HG03196 (cell line): ENCODE data around the gene TPD52L1.

Experiments used
- ATAC-seq: cut with Tn5 transposase; IDR thresholded peaks from one replicate; pipeline ENCODE4 v1.9.1; 2021; ENCODE audit not compliant: unreplicated experiment

The TPD52L1 gene

DNA sequence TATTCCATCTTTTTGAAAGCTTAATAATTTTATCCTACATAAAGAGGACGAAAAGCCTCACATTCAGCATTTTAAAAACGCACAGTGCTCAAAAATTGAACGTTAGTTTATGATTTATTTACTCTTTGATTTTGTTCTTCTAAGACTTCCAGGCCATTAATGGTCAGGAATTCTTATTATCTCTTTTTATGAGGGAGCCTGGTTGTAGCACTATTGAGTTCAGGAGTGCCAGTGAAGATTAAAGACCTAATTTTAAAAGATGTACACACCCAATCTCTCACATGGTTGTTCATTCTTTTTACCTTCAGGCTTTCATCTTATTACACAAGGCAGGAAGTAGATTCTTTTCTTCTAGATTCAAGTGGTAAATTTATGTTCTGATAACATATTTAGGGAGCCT lies 79.6 kb downstream of the TPD52L1 start:
- no peak for ATAC-seq

DNA sequence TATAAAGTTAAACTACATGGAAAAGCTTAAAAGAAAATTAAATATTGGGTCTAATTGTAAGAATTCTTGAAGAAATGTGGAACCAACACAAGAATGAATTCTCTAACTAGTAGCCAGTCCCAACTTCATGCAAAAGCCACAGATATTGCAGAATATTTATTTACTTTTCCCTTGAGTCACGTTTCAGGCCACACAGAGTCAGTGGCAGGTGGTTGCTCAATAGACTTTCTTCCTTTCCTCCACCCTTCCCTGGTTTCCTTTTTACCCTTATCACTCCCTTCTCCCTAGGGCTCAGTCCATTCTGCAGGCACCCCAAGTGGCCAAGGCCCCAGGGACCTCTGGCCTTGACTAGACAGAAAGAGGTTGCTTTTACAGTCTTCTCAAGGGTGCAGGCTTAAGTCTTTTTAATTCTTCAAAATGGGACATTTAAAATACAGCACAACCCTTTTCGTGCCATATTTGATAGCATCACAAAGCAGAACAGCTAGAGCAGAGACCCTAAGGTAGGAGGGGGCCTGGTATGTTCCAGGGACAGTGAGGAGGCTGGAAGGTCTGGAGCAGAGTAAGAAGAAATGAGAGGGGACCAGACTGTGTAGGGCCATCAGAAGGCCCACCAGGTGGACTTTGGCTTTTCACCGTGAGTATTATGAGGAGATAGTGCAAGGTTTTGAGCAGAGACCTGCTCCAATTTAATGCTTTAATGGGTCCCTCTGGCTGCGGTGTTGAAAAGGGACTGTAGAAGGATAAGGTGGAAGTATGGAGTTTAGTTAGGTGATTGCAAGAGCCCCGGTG lies 83.2 kb downstream of the TPD52L1 start:
- no peak for ATAC-seq

DNA sequence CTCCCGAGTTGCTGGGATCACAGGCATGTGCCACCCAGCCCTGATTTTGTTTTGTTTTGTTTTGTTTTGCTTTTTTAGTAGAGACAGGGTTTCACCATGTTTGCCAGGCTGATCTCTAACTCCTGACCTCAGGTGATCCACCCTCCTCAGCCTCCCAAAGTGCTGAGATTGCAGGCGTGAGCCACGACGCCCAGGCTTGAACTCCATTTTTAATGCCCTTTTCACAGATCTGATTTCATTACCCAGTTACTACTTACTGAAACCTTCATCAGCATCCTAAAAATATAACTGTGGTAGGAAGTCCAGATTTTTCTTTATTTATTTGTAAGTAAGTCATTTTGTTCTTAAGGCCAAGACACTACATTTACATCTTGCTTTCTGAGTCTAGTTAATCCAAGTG lies 84.2 kb downstream of the TPD52L1 start:
- ATAC-seq: no peak

GRCh38 chr6:125245109-125245508 lies 91.5 kb downstream of the TPD52L1 start:
- no peak for ATAC-seq

GRCh38 chr6:125245523-125246264 lies 92.1 kb downstream of the TPD52L1 start:
- no peak for ATAC-seq

DNA sequence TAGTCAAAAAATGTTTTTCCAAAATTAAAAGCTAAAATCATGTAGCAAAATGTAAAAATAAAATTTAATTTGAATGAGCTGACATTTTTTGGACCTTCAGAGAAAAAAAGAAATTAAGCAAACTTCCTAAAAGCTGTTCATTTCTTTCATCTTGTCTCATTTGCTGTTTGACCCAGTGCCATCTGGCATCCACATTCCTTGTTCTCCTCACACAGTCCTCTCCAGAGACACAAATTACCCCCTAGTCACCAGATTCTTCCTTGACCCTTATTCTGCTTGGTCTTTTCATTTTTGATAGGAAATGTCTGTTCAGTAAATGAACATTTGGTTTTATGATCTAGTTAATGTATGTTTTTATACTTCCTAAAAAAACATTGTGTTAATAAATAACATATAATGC lies 93.0 kb downstream of the TPD52L1 start:
- no peak for ATAC-seq

- ATAC-seq: no peak
These were observed 94.6 kb downstream of the TPD52L1 start for GRCh38 chr6:125248136-125248535.

DNA sequence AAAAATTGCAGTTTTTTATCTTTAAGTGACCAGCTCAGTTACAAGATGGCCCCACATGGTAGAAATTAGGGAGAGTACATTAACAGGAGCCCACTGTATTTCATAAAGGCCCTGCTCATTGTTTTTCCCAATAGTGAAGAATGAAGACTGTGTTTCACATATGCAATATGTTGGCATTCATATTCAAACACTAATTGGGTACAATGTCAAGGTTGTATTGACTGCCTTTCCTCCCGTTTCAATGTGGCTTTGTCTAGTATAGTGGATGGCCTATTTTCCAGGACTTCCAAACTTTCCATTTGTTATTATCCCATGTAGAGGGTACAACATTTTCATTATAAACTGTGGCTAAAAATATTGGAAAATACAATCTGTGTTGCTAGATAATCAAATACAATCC lies 96.9 kb downstream of the TPD52L1 start:
- no peak for ATAC-seq

DNA sequence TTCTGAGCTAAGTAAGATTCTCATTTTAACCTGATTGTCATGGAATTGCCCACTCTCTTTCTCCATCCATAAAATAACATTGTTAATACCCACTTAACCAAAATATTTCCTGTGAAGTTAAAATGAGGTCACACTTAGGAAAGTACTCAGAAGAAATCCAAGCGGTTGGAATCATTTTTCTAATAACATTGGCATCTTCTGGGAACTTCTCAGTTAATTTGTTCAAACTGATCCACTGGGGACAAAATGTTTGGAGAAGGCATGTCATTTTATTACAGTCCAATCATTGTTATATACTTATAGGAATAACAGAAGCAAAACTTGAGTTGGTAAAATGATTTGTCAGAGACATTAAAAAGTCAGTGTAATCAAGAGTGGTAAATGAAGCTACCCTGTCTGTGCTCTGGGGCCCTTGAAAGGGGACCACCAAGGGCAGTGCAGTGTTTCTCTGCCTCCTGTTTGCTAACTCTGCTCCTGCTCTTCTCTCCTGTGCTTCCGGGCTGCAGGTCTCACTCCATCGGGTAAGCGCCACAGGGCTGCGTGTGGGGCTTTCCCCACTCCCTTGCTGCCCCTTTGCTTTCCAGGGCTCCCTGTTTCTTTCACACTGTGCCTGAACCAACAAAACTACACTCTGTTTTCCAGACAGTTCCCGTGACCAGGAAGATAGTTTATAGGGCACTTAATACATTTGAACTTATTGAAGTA lies 98.1 kb downstream of the TPD52L1 start:
- no peak for ATAC-seq

DNA sequence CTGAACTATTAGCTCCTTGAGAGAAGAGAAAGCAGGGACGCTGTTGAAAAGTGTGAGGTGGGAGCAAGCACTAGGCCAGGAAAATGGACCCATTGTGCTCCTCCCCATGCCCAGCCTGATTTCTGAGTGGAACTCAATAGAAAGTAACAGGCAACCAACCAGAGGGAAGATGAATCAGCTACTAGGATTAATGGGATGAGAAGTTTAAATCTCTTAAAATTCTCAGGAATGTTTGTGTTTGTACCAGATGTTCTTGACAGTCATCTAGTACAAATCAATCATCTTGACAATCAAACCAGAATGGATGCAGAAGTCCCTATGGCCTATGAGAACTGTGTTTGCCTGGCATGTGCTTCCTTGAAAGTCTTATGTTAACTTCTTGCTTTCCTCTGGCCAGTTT lies 99.3 kb downstream of the TPD52L1 start:
- no peak for ATAC-seq

DNA sequence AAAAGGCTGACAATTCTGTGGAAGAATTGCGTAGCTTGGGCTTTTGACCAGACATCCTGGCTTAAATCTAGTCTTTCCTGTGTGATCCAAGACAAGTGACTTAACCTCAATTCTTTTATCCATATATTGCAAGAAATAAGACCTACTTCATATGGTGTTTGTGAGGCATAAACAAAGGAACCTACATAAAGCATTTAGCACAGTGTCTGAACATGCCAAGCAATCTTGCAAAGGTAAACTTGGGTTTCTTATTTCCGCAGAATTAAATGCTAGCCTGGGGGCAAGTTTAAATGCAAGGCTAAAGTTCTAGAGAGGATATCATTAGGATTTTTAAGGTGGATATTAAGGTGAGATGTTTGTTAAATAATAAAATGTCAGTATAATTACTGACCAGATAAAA lies 100.3 kb downstream of the TPD52L1 start:
- no peak for ATAC-seq

GRCh38 chr6:125254321-125254720 lies 100.7 kb downstream of the TPD52L1 start:
- ATAC-seq: no peak

- ATAC-seq: no peak
These were observed 101.6 kb downstream of the TPD52L1 start for GRCh38 chr6:125255201-125255600.

GRCh38 chr6:125257351-125257750 lies 103.8 kb downstream of the TPD52L1 start:
- ATAC-seq: no peak

GRCh38 chr6:125258651-125259353 lies 105.2 kb downstream of the TPD52L1 start:
- ATAC-seq: no peak

- ATAC-seq: no peak
These were observed 105.8 kb downstream of the TPD52L1 start for GRCh38 chr6:125259354-125259736.

GRCh38 chr6:125262016-125263013 lies 108.7 kb downstream of the TPD52L1 start:
- ATAC-seq: no peak

GRCh38 chr6:125264476-125264875 lies 110.9 kb downstream of the TPD52L1 start:
- ATAC-seq: no peak

- ATAC-seq: no peak
These were observed 114.4 kb downstream of the TPD52L1 start for GRCh38 chr6:125267806-125268523.
